Osteoblast (primary cell): ENCODE results near the gene IREB2. TPM values are rescaled to one million over a fixed set of nuclear protein-coding genes. Genes with fewer than 3 reads are reported as not detected.

Experiments
- DNase-seq: peaks from one replicate; pipeline ENCODE4 v3.0.0; 2011; ENCODE audit warnings: low spot score, mixed read lengths; ENCODE audit not compliant: insufficient read length; ENCODE audit errors: missing footprints
- H2AFZ ChIP-seq: 2 replicates; pipeline ENCODE4 v1.6.0; 2011; ENCODE audit warnings: mild to moderate bottlenecking, low read length
- H3K27ac ChIP-seq: 2 replicates; pipeline ENCODE4 v1.5.1; 2011; ENCODE audit warnings: mild to moderate bottlenecking, low read depth, low read length, moderate library complexity
- H3K27me3 ChIP-seq: 2 replicates; pipeline ENCODE4 v1.6.0; 2012; ENCODE audit warnings: mild to moderate bottlenecking, control low read depth, inconsistent platforms, low read length, moderate library complexity; ENCODE audit not compliant: insufficient read depth
- H3K36me3 ChIP-seq: 2 replicates; pipeline ENCODE4 v1.5.1; 2011; ENCODE audit warnings: mild to moderate bottlenecking, low read length, control low read depth, moderate library complexity; ENCODE audit not compliant: insufficient read depth
- H3K4me1 ChIP-seq: 2 replicates; pipeline ENCODE4 v1.5.1; 2011; ENCODE audit warnings: mild to moderate bottlenecking, low read length, control low read depth, moderate library complexity; ENCODE audit not compliant: insufficient read depth
- H3K4me2 ChIP-seq: 2 replicates; pipeline ENCODE4 v1.6.0; 2011; ENCODE audit warnings: mild to moderate bottlenecking, low read length; ENCODE audit not compliant: insufficient read depth
- H3K4me3 ChIP-seq: fragments of 200-600 bp; sonication (generic); 3 replicates; pipeline ENCODE4 v1.5.1; 2012; ENCODE audit warnings: mild to moderate bottlenecking, low read length, inconsistent platforms; ENCODE audit not compliant: insufficient read depth
- H3K79me2 ChIP-seq: 2 replicates; pipeline ENCODE4 v1.6.0; 2012; ENCODE audit warnings: mild to moderate bottlenecking, low read length, control low read depth, inconsistent platforms; ENCODE audit not compliant: insufficient read depth
- H3K9me3 ChIP-seq: 2 replicates; pipeline ENCODE4 v1.5.1; 2011; ENCODE audit warnings: low read depth, low read length, control low read depth
- H4K20me1 ChIP-seq: 2 replicates; pipeline ENCODE4 v1.6.0; 2012; ENCODE audit warnings: mild to moderate bottlenecking, low read length, control low read depth; ENCODE audit not compliant: insufficient read depth
- CTCF ChIP-seq: IDR thresholded peaks from 2 replicates; pipeline ENCODE4 v1.5.1; 2011; ENCODE audit warnings: mild to moderate bottlenecking, low read depth, low read length, moderate library complexity; ENCODE audit errors: extremely low read depth
- total RNA-seq: library from RNA; depleted of rRNA; stranded (reverse); fragments of >200 nt; gene quantifications from 2 replicates; pipeline ENCODE4 v1.2.3, GENCODE V29; 2012

IREB2 gene
- total RNA-seq, 1 donor = 26.8 TPM

GRCh38 chr15:78406016-78406585 lies 31.9 kb upstream of the IREB2 start:
- no peaks in the 10 kb centered on the region for H3K4me1 ChIP-seq
- DNase-seq = no peak
- peaks cover 17% of the 10 kb centered on the region for H3K27me3 ChIP-seq
- no peak overlapping the region for H2AFZ ChIP-seq
- no peaks in the 10 kb centered on the region for H3K36me3 ChIP-seq
- TF ChIP-seq CTCF = no peak
- H3K4me3 ChIP-seq = no peak overlapping the region
- no peak overlapping the region for H3K27ac ChIP-seq
- H3K9me3 ChIP-seq = no peaks in the 10 kb centered on the region
- H3K4me2 ChIP-seq = no peak overlapping the region
- no peaks in the 10 kb centered on the region for H4K20me1 ChIP-seq
- H3K79me2 ChIP-seq = no peaks in the 10 kb centered on the region

GRCh38 chr15:78407608-78408354 lies 30.2 kb upstream of the IREB2 start:
- no peak for TF ChIP-seq CTCF
- H4K20me1 ChIP-seq = no peaks in the 10 kb centered on the region
- H3K4me2 ChIP-seq = no peak overlapping the region
- peaks cover 8% of the 10 kb centered on the region for H3K27me3 ChIP-seq
- H3K4me3 ChIP-seq = no peak overlapping the region
- H3K79me2 ChIP-seq = no peaks in the 10 kb centered on the region
- H3K4me1 ChIP-seq = no peaks in the 10 kb centered on the region
- DNase-seq = no peak
- no peak overlapping the region for H2AFZ ChIP-seq
- no peak overlapping the region for H3K27ac ChIP-seq
- H3K9me3 ChIP-seq = no peaks in the 10 kb centered on the region
- H3K36me3 ChIP-seq = no peaks in the 10 kb centered on the region

- no peaks in the 10 kb centered on the region for H3K36me3 ChIP-seq
- H3K4me3 ChIP-seq = no peak overlapping the region
- DNase-seq = no peak
- no peaks in the 10 kb centered on the region for H3K4me1 ChIP-seq
- no peaks in the 10 kb centered on the region for H3K9me3 ChIP-seq
- no peak overlapping the region for H3K4me2 ChIP-seq
- H3K27me3 ChIP-seq = peaks cover 8% of the 10 kb centered on the region
- H2AFZ ChIP-seq = no peak overlapping the region
- TF ChIP-seq CTCF = no peak
- no peaks in the 10 kb centered on the region for H4K20me1 ChIP-seq
- no peaks in the 10 kb centered on the region for H3K79me2 ChIP-seq
- no peak overlapping the region for H3K27ac ChIP-seq
These were observed 29.7 kb upstream of the IREB2 start for GRCh38 chr15:78408355-78408640.

- H3K4me1 ChIP-seq = no peaks in the 10 kb centered on the region
- H3K4me2 ChIP-seq = no peak overlapping the region
- H3K27me3 ChIP-seq = peaks cover 8% of the 10 kb centered on the region
- H3K4me3 ChIP-seq = no peak overlapping the region
- TF ChIP-seq CTCF = no peak
- no peak overlapping the region for H2AFZ ChIP-seq
- H3K9me3 ChIP-seq = no peaks in the 10 kb centered on the region
- no peaks in the 10 kb centered on the region for H3K79me2 ChIP-seq
- no peak overlapping the region for H3K27ac ChIP-seq
- H4K20me1 ChIP-seq = no peaks in the 10 kb centered on the region
- DNase-seq = no peak
- no peaks in the 10 kb centered on the region for H3K36me3 ChIP-seq
These were observed 29.1 kb upstream of the IREB2 start for GRCh38 chr15:78408961-78409360.
